CD4-positive, alpha-beta T cell treated with Interleukin-2 at 100 ng/mL for 4 hours (primary cell): ENCODE measurements around the gene HMCN2.
"Not testable (repeated sequence)": the region's sequence is repeated elsewhere in the genome, so short reads cannot be mapped to it uniquely, and the experiment has no call there.

Experiments used
- DNase-seq: peaks from one replicate; pipeline ENCODE4 v3.0.0-alpha.2; 2020; ENCODE audit warnings: low spot score

Gene HMCN2

GRCh38 chr9:130264414-130265350 lies 878 bp upstream of the HMCN2 start:
- DNase-seq, result no peak

- no peak for DNase-seq
These were observed 907 bp downstream of the HMCN2 start for GRCh38 chr9:130266236-130267098.

DNA sequence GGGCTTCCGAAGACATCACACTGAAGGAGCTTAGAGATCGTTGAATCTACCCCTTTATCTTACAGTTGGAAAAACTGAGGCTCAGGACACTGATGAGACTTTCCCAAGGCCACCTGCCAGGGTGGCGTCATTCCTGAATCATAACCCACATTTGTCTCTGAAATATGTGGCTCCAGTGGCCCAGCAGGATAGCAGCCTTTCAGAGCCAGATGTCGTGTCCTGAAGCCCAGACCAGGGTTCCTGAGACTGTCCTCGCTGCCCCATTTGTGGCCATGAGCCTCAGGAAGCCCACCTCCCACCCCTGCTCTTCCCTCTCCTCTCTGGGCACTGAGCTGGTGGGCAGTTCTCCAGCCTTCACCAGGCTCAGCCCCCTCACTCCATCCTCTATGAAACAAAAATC lies 2.4 kb downstream of the HMCN2 start:
- no peak for DNase-seq

DNA sequence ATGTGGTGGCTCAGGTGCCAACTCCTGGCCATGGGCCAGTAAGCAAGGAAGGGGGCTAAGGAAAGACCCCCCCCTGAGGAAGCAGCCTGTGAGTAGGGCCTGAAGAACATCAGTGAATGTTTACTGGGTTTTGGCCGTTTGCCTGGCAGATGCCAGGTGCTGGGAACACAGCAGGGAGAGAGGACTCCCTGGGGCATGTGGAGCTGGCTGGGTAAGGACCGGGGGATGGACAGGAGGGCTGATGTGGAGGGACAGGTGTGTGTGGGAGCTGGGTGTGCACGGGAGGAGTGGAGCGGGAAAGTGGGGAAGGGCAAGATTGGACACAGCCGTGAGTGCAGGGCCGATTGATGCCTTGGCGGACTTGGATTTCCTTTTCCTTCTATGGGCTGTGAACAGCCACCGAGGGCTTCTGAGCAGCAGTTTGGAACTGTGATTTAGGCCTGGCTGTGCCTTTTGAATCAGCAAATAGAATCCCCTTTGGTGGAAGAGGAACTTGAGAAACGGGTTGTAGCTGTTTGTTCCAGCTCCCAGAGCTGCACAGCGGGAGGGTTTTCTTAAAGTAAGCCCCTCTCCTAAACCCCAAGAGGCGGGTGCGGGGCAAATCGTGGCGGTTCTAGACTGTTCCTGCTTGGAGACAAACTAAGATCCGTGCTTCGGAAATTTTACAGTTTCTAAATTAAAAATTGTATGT lies 3.1 kb downstream of the HMCN2 start:
- no peak for DNase-seq

DNA sequence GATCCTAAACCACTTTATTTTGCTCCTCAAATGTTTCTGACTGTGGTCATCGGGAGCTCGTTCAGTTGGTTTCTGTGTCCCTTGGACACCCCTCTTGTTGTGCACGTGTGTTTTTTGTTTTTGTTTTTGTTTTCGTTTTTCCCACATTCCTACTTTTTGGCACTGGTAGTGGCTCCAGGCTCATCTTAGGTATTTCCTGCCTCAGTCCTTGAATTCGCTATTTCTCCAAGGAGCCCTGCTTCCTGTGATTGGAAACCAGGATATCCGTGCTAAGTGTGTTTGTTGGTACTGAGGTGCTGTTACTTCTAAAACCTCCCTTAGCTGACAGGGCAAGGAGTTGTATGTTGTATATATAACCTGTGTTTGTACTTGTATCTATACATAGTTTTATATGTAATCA lies 5.9 kb downstream of the HMCN2 start:
- no peak for DNase-seq

DNA sequence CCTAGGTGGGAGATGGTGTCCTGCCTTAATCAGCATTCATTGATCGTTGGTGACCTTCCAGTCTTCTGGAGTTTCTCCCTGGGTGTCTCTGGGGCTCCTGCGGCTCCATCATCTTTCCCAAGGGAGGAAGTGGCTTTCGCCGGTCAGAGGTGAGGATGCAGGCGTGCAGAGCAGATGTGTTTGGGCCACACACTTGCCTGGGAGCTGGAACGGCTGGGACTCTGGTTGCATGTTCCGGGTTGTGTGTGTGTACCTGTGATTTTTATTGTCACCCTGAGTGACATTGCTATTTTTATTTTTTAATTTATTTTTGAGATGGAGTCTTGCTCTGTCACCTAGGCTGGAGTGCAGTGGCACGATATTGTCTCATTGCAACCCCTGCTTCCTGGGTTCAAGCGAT lies 9.6 kb downstream of the HMCN2 start:
- no peak for DNase-seq

- DNase-seq, result no peak
These were observed 10.6 kb downstream of the HMCN2 start for GRCh38 chr9:130276121-130276520.

GRCh38 chr9:130276955-130277354 lies 11.4 kb downstream of the HMCN2 start:
- no peak for DNase-seq

GRCh38 chr9:130277525-130277924 lies 12.0 kb downstream of the HMCN2 start:
- DNase-seq, result not testable (repeated sequence)

GRCh38 chr9:130283539-130284248 lies 18.1 kb downstream of the HMCN2 start:
- no peak for DNase-seq

DNA sequence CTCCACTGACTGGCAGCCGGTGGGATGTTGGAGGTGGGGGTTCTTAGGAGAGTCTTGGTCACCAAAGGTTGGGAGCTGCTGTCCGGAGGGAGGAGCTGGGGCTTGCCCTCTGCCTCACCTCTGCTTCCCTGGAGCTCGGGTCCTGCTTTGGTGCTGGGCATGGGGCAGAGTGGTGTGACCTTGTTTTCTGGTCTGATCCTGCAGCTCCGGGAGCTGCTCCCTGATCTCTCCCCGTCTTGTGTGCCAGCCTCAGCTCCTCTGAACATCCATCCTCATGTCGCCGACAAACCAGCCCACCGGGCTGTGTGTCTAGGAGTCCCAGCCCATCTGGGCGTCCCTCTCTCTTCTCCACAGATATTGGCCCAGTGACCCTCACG lies 18.7 kb downstream of the HMCN2 start:
- no peak for DNase-seq

GRCh38 chr9:130284690-130285089 lies 19.1 kb downstream of the HMCN2 start:
- DNase-seq, result no peak

DNA sequence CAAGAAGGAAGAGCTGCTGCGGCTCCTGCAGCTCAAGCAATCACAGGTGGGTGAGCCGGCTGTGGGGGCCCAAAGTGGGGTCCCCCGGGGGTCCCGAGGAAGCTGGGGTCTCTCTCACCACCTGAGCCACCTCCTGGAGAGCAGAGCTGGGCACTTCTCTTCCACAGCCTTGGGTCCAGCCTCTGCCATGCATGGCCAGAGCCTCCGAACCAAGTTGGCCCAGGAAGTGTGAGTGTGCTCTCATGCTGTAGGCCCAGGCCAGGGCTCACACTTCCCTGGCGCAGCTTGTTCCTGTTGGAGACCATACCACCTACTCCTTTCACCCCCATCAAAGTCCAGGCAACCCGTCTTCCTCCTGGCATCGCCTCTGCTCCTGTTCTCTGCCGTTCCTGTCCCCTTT lies 19.7 kb downstream of the HMCN2 start:
- no peak for DNase-seq

DNA sequence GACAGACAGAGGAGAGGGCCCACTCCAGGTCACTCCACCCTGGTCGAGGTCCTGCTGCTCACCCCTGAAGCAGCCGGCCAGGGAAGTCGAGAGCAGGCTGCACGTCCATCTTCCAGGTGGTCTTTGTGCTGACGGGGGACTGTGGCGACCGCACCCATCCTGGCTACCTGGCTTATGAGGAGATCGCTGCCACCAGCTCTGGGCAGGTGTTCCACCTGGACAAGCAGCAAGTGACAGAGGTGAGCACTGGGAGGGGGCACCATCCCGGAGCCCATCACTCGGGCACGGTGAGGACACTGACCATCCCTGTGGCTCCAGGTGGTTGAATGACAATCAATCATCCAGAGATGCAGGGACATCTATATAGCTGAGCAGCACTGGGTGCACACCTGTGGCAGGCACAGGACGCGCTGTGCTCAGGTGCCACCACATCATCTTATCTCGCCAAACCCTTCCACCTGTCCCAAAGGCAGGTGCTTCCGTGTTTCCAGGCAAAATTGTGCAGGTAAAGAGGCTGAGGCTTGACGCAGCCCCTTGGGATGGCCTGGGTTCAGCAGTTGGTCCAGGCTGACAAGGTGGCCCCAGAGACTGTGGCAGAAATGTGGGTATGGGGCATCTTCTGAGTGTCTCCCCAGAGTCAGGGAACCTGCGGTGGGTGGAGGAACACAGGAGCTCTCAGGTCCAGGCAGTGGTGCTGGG lies 20.7 kb downstream of the HMCN2 start:
- DNase-seq, result no peak

DNA sequence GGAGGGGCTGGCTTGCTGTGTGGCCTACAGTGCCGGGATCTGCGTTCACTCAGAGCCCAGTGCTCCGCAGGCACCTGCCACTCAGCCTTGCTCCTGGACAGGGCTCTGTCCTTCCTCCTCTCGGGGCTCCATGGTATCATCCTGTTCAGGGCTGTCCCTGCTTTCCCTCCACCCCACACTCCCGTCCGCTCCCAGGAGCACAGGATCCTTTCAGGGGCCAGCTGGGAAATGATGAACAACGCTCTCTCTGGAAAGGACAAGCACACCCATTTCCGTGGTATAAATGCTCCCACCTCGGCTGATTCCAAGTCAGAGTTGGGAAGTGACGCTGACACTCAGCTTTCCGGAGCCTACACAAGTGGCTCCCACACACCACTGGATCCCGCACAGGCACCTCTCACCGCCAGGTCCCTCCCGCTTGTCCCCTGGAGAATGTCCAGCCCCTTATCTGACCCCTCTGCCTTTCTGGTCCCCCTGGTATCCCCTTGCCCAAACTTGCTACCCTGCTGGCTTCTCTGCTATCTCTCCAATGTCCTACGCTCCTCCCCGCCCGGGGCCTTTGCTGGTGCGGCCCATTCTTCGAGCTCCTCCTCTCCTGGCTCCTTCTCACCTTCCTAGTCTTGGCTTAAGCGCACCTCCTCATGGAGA lies 21.3 kb downstream of the HMCN2 start:
- no peak for DNase-seq

DNA sequence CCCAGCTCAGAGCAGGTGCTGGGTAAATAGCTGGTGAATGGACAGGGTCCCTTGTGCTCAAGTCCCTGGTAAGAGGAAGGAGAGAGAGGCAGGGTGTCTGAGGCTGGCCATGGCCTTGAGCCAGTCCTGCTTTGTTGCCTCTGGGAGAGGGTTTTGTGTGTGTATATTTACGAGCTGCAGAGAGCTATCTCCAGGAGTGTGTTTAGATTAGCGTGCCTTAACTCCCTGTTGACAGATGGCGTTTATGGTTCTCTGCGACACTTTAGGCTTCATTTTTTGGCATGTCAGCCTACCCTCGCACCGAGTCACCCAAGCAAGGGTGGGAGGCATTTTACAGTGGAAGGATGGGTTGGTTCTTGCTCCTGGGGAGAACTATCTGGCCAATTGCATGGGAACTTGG lies 22.2 kb downstream of the HMCN2 start:
- DNase-seq, result no peak

DNA sequence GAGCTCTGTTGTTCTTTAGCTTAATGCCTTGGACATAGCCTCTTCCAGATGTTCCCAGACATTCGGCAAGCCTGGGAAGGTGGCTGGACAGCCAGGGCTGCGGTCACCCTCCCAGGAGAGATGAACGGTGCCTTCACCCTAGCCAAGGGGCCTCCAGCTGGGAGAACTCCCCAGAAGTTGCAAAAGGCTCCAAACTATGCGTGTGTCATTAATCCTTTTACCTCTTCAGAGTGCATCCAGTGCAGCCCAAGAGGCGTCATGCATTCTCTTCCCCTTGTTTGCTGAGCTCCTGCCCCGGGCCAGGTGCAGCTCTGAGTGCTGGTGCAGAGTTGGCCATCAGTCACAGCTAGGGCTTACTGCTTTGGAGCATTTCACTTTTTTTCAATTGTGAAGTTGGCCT lies 22.8 kb downstream of the HMCN2 start:
- DNase-seq, result no peak

DNA sequence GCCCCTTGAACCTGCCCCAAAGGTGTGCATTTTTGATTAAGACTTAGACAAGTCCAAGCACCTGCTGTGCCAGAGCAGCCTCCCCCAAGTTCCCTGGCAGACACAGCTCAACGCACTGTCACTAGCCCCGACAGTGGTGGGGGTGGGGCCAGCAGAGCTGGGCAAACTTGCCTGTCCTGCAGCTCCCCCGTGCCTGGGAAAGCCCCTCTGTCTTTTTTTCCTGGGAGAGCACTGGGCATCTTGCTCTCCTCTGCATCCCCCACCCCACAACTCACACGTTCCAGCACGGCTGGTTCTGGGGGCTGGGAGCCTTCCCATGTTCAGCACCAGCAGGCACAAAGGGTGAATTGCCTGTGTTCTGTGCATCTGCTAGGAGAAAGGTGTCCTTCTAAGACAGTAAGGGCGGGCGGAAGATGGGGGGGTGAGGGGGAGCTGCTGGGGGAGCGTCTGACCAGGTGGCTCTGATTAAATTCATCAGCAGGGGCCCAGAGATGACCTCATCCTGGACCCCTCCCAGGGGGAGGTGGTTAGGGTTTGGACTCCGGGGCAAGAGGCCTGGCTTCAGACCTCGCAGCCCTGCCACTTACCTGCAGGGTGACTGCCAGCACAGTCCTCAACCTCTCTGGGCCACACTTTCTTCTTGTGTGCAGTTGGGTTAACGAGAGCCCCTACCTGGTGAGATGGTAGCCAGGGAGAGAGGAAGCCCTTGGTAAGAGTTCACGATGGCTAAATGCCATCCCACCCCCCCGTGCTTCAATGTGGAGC lies 23.5 kb downstream of the HMCN2 start:
- DNase-seq, result no peak

- DNase-seq, result no peak
These were observed 24.2 kb downstream of the HMCN2 start for GRCh38 chr9:130289711-130290241.
